HG03039 (cell line): ENCODE measurements around the gene SDK1.

Experiments used
- ATAC-seq: cut with Tn5 transposase; IDR thresholded peaks from one replicate; pipeline ENCODE4 v1.9.1; 2021; ENCODE audit warnings: mild to moderate bottlenecking, moderate library complexity; ENCODE audit not compliant: unreplicated experiment

SDK1 gene

GRCh38 chr7:3300651-3301448 lies at the start of gene SDK1:
TSS of gene SDK1 (plus strand) at chr7:3301252. CDS start at chr7:3301587, 335 bp downstream.
- ATAC-seq = peak; percentile 92

- no peak for ATAC-seq
Observed at GRCh38 chr7:3254718-3255117, 46.3 kb upstream of the SDK1 start.

GRCh38 chr7:3259711-3260400 lies 41.2 kb upstream of the SDK1 start:
- no peak for ATAC-seq

- no peak for ATAC-seq
Observed at GRCh38 chr7:3260401-3260715, 40.7 kb upstream of the SDK1 start.

- ATAC-seq = no peak
Observed at GRCh38 chr7:3264693-3265339, 36.2 kb upstream of the SDK1 start.

- ATAC-seq = no peak
Observed at GRCh38 chr7:3265388-3265787, 35.7 kb upstream of the SDK1 start.

- no peak for ATAC-seq
Observed at GRCh38 chr7:3266240-3266639, 34.8 kb upstream of the SDK1 start.

- no peak for ATAC-seq
Observed at GRCh38 chr7:3267966-3268690, 32.9 kb upstream of the SDK1 start.

- no peak for ATAC-seq
Observed at GRCh38 chr7:3270362-3270761, 30.7 kb upstream of the SDK1 start.

GRCh38 chr7:3271298-3271697 lies 29.8 kb upstream of the SDK1 start:
- no peak for ATAC-seq

GRCh38 chr7:3272691-3273141 lies 28.3 kb upstream of the SDK1 start:
- no peak for ATAC-seq

- no peak for ATAC-seq
Observed at GRCh38 chr7:3274131-3274530, 26.9 kb upstream of the SDK1 start.

GRCh38 chr7:3277604-3278572 lies 23.2 kb upstream of the SDK1 start:
- ATAC-seq = no peak

GRCh38 chr7:3279147-3279818 lies 21.8 kb upstream of the SDK1 start:
- ATAC-seq = no peak

- ATAC-seq = no peak
Observed at GRCh38 chr7:3280445-3280844, 20.6 kb upstream of the SDK1 start.

GRCh38 chr7:3280946-3281656 lies 20.0 kb upstream of the SDK1 start:
- no peak for ATAC-seq

GRCh38 chr7:3282457-3282856 lies 18.6 kb upstream of the SDK1 start:
- ATAC-seq = no peak

- no peak for ATAC-seq
Observed at GRCh38 chr7:3283130-3283704, 17.8 kb upstream of the SDK1 start.

- no peak for ATAC-seq
Observed at GRCh38 chr7:3285652-3286051, 15.4 kb upstream of the SDK1 start.
